Activated B cell treated with CpG ODN at 0.5 μM for 24 hours (primary cell): ENCODE data around the gene NEDD9. TPM values are rescaled to one million over a fixed set of nuclear protein-coding genes. Genes with fewer than 3 reads are reported as not detected.
A peak's percentile ranks its signal among the peaks of the same experiment; 100 is the strongest.

ENCODE experiments used
- ATAC-seq: fragments of 200-7000 bp; cut with Tn5 transposase; one replicate; pipeline ENCODE4 v1.10.0; 2021; ENCODE audit warnings: low read depth, mild to moderate bottlenecking, moderate library complexity
- CTCF ChIA-PET: fragments of 350-600 bp; sonication (Branson Sonifier 250); formaldehyde crosslinking; loops from one replicate; lab custom pipeline; 2021; ENCODE audit warnings: antibody characterized with exemption; lab: Charles Lee
- POLR2A ChIA-PET: fragments of 350-600 bp; sonication (Branson Sonifier 250); formaldehyde crosslinking; loops from one replicate; lab custom pipeline; 2021; ENCODE audit warnings: antibody characterized with exemption; lab: Charles Lee
- DNase-seq: peaks from one replicate; pipeline ENCODE4 v3.0.0; 2022
- H3K27ac Mint-ChIP-seq: one replicate; pipeline ENCODE4 v1.8.0; 2020; ENCODE audit warnings: mixed read lengths
- H3K27me3 Mint-ChIP-seq: one replicate; pipeline ENCODE4 v1.8.0; 2021; ENCODE audit warnings: mixed read lengths
- H3K36me3 Mint-ChIP-seq: one replicate; pipeline ENCODE4 v1.8.0; 2021; ENCODE audit warnings: low read depth, mixed read lengths
- H3K4me1 Mint-ChIP-seq: one replicate; pipeline ENCODE4 v1.8.0; 2021; ENCODE audit warnings: mixed read lengths
- H3K4me3 Mint-ChIP-seq: one replicate; pipeline ENCODE4 v1.8.0; 2020; ENCODE audit warnings: mild to moderate bottlenecking, mixed read lengths
- H3K9me3 Mint-ChIP-seq: one replicate; pipeline ENCODE4 v1.8.0; 2020; ENCODE audit warnings: mixed read lengths
- intact Hi-C: fragments of 100-400 bp; cut with micrococcal nuclease; formaldehyde crosslinking; loops from one replicate; pipeline ENCODE4 v1.15.1; 2024
- total RNA-seq: library from RNA; stranded (reverse); gene quantifications from 2 replicates; pipeline ENCODE4 v1.2.3, GENCODE V29; 2022
- TF ChIP-seq, protein P1 (sequence below): fragments of 200-600 bp; IDR thresholded peaks from one replicate; pipeline ENCODE4 v1.8.0; 2022; ENCODE audit warnings: antibody characterized with exemption, mild to moderate bottlenecking

Gene NEDD9
- total RNA-seq, 1 donor from 2014 or later, result 61.9 TPM

DNA sequence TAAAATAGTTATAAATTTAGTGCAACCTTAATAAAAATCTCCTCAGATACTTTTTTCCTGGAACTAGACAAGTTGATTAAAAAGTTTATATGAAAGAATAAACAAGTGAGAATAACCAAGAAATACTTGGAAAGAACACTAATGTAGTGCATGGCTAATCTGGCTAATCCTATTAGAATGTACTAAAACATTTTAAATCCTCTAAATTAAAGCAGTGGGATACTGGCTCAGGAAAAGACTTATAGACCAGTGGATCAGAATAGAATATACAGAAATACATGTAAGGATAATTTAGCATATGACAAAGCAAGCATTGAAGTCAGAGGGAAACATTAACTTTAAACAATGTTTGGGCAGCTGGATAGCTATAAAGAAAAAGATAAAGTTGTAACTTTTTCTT, 79.9 kb downstream of the NEDD9 start:
- CTCF ChIA-PET, result interaction anchor here (0.6 kb wide), 1 partner anchor 88 kb away, joined by 3 read pairs; no protein-coding TSS in a partner anchor
- Mint-ChIP-seq H3K9me3 (no peaks in the 10 kb centered on the region), H3K27ac (no peak overlapping the region), H3K27me3 (no peaks in the 10 kb centered on the region), H3K4me1 (peaks cover 6% of the 10 kb centered on the region), H3K36me3 (no peaks in the 10 kb centered on the region), H3K4me3 (no peak overlapping the region)
- intact Hi-C loops, result no loop called here
- POLR2A ChIA-PET, result no interaction called here
- TF ChIP-seq, protein P1, sequence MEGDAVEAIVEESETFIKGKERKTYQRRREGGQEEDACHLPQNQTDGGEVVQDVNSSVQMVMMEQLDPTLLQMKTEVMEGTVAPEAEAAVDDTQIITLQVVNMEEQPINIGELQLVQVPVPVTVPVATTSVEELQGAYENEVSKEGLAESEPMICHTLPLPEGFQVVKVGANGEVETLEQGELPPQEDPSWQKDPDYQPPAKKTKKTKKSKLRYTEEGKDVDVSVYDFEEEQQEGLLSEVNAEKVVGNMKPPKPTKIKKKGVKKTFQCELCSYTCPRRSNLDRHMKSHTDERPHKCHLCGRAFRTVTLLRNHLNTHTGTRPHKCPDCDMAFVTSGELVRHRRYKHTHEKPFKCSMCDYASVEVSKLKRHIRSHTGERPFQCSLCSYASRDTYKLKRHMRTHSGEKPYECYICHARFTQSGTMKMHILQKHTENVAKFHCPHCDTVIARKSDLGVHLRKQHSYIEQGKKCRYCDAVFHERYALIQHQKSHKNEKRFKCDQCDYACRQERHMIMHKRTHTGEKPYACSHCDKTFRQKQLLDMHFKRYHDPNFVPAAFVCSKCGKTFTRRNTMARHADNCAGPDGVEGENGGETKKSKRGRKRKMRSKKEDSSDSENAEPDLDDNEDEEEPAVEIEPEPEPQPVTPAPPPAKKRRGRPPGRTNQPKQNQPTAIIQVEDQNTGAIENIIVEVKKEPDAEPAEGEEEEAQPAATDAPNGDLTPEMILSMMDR, result no peak
- DNase-seq (no peak), ATAC-seq (no peak)

DNA sequence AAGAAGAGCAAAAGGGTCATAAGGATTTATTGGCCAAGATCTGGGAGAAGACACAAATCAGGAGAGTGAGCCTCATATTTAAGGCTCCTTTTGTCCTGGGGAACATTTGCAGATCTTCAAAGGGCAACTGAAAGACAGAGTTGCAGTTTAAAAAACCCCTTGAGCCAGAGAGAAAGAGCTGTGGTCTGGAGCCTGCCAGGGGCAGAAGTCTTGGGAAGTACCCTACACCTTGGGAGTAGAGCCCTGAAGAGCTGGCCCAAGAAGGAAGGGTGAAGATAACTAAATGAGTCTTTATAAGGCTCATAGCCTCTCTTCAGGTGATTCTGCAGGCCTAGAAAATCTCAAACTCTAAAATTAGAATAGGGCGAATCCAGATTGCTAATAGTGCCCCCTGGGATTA, 81.0 kb downstream of the NEDD9 start:
- DNase-seq (no peak), ATAC-seq (no peak)
- ChIA-PET CTCF (interaction anchor here (1.0 kb wide), 1 partner anchor 344 kb away, joined by 3 read pairs; no protein-coding TSS in a partner anchor), POLR2A (no interaction called here)
- Mint-ChIP-seq H3K27ac (no peak overlapping the region), H3K4me1 (peaks cover 6% of the 10 kb centered on the region), H3K4me3 (no peak overlapping the region), H3K27me3 (no peaks in the 10 kb centered on the region), H3K9me3 (no peaks in the 10 kb centered on the region), H3K36me3 (no peaks in the 10 kb centered on the region)
- TF ChIP-seq, protein P1, result no peak
- intact Hi-C loops, result no loop called here

DNA sequence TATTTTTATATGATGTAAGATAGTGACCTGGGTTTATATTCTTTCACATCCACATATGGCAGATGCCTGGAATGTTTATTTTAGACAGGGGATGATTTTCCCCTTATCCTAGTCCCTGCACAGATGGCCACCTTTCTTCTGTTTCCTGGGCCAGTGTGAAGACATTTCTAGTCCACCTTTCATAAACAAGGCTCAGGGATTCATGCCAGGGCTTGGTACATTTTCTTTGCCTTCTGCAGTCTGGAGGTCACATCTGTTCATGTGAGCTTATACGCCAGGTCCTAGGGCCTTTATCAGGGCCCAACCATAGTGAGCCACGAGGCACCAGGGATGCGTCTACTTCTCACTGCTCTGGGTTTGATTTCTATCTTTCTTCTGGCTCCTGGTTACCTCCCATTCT, 82.9 kb downstream of the NEDD9 start:
- CTCF ChIA-PET, result no interaction called here
- ATAC-seq, result no peak
- Mint-ChIP-seq H3K4me3 (no peak overlapping the region), H3K27ac (no peak overlapping the region), H3K9me3 (no peaks in the 10 kb centered on the region), H3K4me1 (peaks cover 6% of the 10 kb centered on the region), H3K27me3 (no peaks in the 10 kb centered on the region), H3K36me3 (no peaks in the 10 kb centered on the region)
- POLR2A ChIA-PET, result interaction anchor here (0.7 kb wide), 1 partner anchor 347 kb away, joined by 3 read pairs; no protein-coding TSS in a partner anchor
- no peak for DNase-seq
- TF ChIP-seq, protein P1, result no peak
- intact Hi-C loops, result no loop called here

DNA sequence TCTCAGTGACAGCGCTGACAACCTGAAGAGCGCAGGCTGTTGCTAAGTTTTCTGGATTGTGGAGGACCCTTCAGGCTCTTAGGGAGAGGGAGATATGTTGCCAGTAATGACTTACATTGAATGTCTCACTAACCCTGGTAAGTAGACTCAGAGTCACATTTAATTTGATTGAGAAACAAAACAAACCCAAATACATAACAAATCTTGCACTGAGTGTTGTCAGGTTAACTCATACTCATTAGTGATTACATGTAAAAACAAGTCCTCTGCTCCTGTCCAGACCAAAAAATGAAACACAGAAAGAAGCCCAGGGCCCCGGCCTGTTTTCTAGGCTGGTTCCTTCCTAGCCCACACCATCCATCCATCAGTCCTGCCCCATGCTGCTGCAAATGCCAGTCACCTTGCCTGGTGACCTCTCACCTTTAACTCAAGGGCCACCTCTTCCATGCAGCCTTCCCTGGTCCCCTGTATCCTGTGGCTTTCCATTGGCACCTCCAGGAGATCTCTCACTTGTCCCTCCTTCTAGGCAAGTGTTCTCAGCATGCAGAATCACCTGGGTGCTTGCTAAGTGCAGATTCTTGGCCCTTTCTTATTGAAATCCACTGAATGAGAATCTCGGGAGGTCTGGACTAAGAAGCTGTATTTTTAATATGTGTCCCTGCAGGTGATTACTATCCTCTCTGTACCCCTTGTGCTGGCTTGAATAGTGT, 86.2 kb downstream of the NEDD9 start:
- ATAC-seq (no peak), DNase-seq (no peak)
- peaks cover 5% of the 10 kb centered on the region for H3K4me1 Mint-ChIP-seq
- ChIA-PET CTCF (interaction anchor here (3.6 to 5.0 kb wide), 2 partner anchors 350 to 430 kb away, joined by 27 to 102 read pairs; no protein-coding TSS in a partner anchor), POLR2A (no interaction called here)
- intact Hi-C loops, result no loop called here
- H3K36me3 Mint-ChIP-seq, result no peaks in the 10 kb centered on the region
- H3K4me3 Mint-ChIP-seq, result no peak overlapping the region
- no peaks in the 10 kb centered on the region for H3K9me3 Mint-ChIP-seq
- TF ChIP-seq, protein P1, result no peak
- H3K27me3 Mint-ChIP-seq, result no peaks in the 10 kb centered on the region
- H3K27ac Mint-ChIP-seq, result no peak overlapping the region

DNA sequence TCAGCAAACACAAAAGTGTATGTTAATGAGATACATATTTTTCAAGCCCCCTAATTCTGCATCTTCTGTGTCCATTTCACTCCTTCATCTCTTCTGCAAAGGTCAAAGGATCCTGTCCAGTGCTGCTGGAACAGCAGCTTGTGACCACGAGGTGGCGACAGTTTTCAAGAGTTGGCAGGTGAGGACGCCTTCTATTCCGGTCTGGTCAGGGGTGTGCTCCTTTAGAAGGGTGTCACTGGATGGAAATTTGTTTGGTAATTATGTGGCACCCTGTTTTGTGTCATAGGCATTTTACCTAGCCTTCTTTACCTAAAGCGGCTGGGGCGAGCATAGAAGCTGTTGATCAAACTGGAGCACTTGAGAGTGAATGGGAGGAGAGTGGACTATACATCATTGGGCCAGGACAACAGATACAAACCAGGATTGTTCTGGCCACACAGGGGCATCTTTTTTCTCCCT, 88.0 kb downstream of the NEDD9 start:
- Mint-ChIP-seq H3K4me1 (peaks cover 13% of the 10 kb centered on the region), H3K36me3 (no peaks in the 10 kb centered on the region), H3K4me3 (no peak overlapping the region), H3K9me3 (no peaks in the 10 kb centered on the region), H3K27ac (no peak overlapping the region), H3K27me3 (no peaks in the 10 kb centered on the region)
- peak; percentile 89 for ATAC-seq
- intact Hi-C loops, result loop anchor here (1.0 to 5.0 kb wide), 4 partner anchors 28 to 431 kb away; partner anchors contain the start of gene SMIM13
- ChIA-PET CTCF (interaction anchor here (1.0 to 5.0 kb wide), 8 partner anchors 9 to 431 kb away, joined by 3 to 102 read pairs (median 6); no protein-coding TSS in a partner anchor), POLR2A (interaction anchor here (1.2 to 1.9 kb wide), 2 partner anchors 352 to 431 kb away, joined by 6 to 7 read pairs; no protein-coding TSS in a partner anchor)
- peak; percentile 52 for DNase-seq
- TF ChIP-seq, protein P1, result peak; percentile 85
